ENCODE measurements around the gene NRXN2.

DNA sequence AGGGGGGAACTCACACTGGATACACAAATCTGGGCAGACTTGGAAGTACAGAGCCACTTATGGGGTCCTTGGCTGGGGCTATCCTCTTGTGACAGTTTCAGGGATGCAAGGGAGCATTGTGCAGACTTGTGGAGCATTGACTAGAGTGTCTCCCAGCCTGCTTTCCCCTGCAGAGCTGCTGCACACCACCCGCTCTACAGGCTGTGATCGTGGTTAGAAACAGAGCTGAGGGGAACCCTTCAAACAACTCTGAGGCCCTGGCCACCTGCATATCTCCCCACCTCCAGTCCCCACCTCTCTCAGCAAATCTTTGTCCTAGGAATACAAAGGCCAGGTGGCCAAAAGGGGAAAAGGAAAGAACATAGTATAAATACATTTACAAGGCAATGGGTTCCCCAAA is 64.7 kb downstream of the NRXN2 start:
- TF ChIP-seq RAD21 (IDR thresholded peaks at IDR 0.05): no peak
- TF ChIP-seq, protein P1, sequence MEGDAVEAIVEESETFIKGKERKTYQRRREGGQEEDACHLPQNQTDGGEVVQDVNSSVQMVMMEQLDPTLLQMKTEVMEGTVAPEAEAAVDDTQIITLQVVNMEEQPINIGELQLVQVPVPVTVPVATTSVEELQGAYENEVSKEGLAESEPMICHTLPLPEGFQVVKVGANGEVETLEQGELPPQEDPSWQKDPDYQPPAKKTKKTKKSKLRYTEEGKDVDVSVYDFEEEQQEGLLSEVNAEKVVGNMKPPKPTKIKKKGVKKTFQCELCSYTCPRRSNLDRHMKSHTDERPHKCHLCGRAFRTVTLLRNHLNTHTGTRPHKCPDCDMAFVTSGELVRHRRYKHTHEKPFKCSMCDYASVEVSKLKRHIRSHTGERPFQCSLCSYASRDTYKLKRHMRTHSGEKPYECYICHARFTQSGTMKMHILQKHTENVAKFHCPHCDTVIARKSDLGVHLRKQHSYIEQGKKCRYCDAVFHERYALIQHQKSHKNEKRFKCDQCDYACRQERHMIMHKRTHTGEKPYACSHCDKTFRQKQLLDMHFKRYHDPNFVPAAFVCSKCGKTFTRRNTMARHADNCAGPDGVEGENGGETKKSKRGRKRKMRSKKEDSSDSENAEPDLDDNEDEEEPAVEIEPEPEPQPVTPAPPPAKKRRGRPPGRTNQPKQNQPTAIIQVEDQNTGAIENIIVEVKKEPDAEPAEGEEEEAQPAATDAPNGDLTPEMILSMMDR (IDR thresholded peaks at IDR 0.05; ENCODE audit: low read depth, low read length, missing input control): no peak
- TF ChIP-seq GABPA (IDR thresholded peaks at IDR 0.05 in 1 of 2, conservative IDR thresholded peaks at IDR 0.05 in 1 of 2): no peak
- TF ChIP-seq TAF1 (conservative IDR thresholded peaks at IDR 0.05): no peak
- TF ChIP-seq, protein P2, sequence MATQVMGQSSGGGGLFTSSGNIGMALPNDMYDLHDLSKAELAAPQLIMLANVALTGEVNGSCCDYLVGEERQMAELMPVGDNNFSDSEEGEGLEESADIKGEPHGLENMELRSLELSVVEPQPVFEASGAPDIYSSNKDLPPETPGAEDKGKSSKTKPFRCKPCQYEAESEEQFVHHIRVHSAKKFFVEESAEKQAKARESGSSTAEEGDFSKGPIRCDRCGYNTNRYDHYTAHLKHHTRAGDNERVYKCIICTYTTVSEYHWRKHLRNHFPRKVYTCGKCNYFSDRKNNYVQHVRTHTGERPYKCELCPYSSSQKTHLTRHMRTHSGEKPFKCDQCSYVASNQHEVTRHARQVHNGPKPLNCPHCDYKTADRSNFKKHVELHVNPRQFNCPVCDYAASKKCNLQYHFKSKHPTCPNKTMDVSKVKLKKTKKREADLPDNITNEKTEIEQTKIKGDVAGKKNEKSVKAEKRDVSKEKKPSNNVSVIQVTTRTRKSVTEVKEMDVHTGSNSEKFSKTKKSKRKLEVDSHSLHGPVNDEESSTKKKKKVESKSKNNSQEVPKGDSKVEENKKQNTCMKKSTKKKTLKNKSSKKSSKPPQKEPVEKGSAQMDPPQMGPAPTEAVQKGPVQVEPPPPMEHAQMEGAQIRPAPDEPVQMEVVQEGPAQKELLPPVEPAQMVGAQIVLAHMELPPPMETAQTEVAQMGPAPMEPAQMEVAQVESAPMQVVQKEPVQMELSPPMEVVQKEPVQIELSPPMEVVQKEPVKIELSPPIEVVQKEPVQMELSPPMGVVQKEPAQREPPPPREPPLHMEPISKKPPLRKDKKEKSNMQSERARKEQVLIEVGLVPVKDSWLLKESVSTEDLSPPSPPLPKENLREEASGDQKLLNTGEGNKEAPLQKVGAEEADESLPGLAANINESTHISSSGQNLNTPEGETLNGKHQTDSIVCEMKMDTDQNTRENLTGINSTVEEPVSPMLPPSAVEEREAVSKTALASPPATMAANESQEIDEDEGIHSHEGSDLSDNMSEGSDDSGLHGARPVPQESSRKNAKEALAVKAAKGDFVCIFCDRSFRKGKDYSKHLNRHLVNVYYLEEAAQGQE (IDR thresholded peaks at IDR 0.05): no peak
- TF ChIP-seq, protein P3, sequence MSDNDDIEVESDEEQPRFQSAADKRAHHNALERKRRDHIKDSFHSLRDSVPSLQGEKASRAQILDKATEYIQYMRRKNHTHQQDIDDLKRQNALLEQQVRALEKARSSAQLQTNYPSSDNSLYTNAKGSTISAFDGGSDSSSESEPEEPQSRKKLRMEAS (IDR thresholded peaks at IDR 0.05): no peak
- TF ChIP-seq, protein P4, sequence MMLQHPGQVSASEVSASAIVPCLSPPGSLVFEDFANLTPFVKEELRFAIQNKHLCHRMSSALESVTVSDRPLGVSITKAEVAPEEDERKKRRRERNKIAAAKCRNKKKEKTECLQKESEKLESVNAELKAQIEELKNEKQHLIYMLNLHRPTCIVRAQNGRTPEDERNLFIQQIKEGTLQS (IDR thresholded peaks at IDR 0.05): no peak
- TF ChIP-seq EGR1 (IDR thresholded peaks at IDR 0.05; ENCODE audit: low read depth in 2 of 2): no peak
- TF ChIP-seq FOXA1 (IDR thresholded peaks at IDR 0.05): no peak
- no peak for TF ChIP-seq YY1 (IDR thresholded peaks at IDR 0.05)
- no peak for TF ChIP-seq NR2F2 (IDR thresholded peaks at IDR 0.05)

Measured in liver (tissue), 3 donors.